Adrenal gland (tissue), 12 donors: Measurements from ENCODE around the gene ASB2. TPM values are rescaled to one million over a fixed set of nuclear protein-coding genes. Genes with fewer than 3 reads are reported as not detected.

Experiments used
- DNase-seq, 7 donors: peaks; one replicate each; pipeline ENCODE4 v3.0.0-alpha.2; 2019 to 2020
- H3K27ac ChIP-seq, 5 donors: fragments of 200-600 bp; sonication (generic) in 4 of 5; 1 replicate in 3 of 5; 2 replicates in 2 of 5; pipeline versions ENCODE4 v1.5.1 to v1.8.0; 2016 to 2020; ENCODE audit warnings: mild to moderate bottlenecking in 1 of 5
- H3K27me3 ChIP-seq: fragments of 200-600 bp; 2 replicates; pipeline ENCODE4 v1.8.0; 2021
- H3K36me3 ChIP-seq, 2 donors: fragments of 200-600 bp; replicated peaks in 1 of 2; 1 replicate in 1 of 2; 2 replicates in 1 of 2; pipeline versions ENCODE4 v1.5.1 to v1.8.0; 2018 to 2022
- H3K4me1 ChIP-seq, 2 donors: fragments of 200-600 bp; replicated peaks in 1 of 2; 1 replicate in 1 of 2; 2 replicates in 1 of 2; pipeline versions ENCODE4 v1.5.1 to v1.8.0; 2018 to 2021
- H3K4me3 ChIP-seq, 4 donors: fragments of 200-600 bp; sonication (generic) in 3 of 4; one replicate each; pipeline ENCODE4 v1.5.1; 2016 to 2018
- H3K9me3 ChIP-seq, 3 donors: fragments of 200-600 bp; sonication (generic) in 1 of 3; replicated peaks in 1 of 3; 1 replicate in 2 of 3; 2 replicates in 1 of 3; pipeline versions ENCODE4 v1.5.1 to v1.8.0; 2016 to 2021
- POLR2A ChIP-seq, 2 donors: fragments of 450-650 bp; IDR thresholded peaks; one replicate each; pipeline ENCODE4 v1.6.1; 2017; ENCODE audit warnings: antibody characterized with exemption in 2 of 2, mild to moderate bottlenecking in 2 of 2, moderate library complexity in 1 of 2
- WGBS, 4 donors: extraction: QIAGEN DNeasy Blood & Tissue Kit in 2 of 4; methylation state at CpG; one replicate each; pipeline versions ENCODE4 v1.1.5 to v1.1.7; 2013 to 2017; 5-methylcytosine and 5-hydroxymethylcytosine counted together
- intact Hi-C, 2 donors: fragments of 100-400 bp; cut with DNase I; formaldehyde crosslinking; loops; one replicate each; pipeline versions ENCODE4 v1.14.1 to v1.15.0; 2022 to 2023
- polyA plus RNA-seq, 3 donors: library from polyadenylated mRNA; stranded (reverse); fragments of 200-250 nt in 2 of 3; fragments of 350-450 nt in 1 of 3; fragmentation: Illumina TruSeq in 1 of 3; extraction: RNeasy Lipid Tissue Mini Kit (QIAGEN cat#74804) in 1 of 3; gene quantifications; one replicate each; pipeline ENCODE4 v1.2.3, GENCODE V29; 2013 to 2014
- total RNA-seq, 9 donors: library from RNA; depleted of rRNA in 4 of 9; stranded (reverse); fragments of >200 nt in 4 of 9; fragments of 120-200 nt in 1 of 9; fragmentation: NEBNext Ultra II Directional in 1 of 9; extraction: Animal tissue kit (Norgen Biotek cat#: 25700) in 1 of 9; gene quantifications; one replicate each; pipeline versions ENCODE4 v1.1.0 to v1.2.4, GENCODE V29; 2013 to 2023
- TF ChIP-seq, protein P1 (sequence below), 6 experiments: fragments of 450-650 bp in 4 of 6; fragments of 200-600 bp in 2 of 6; sonication (generic) in 1 of 6; IDR thresholded peaks; 1 replicate in 5 of 6; 2 replicates in 1 of 6; pipeline versions ENCODE4 v1.5.1 to v1.8.0; 2016 to 2021; ENCODE audit warnings: antibody characterized with exemption in 6 of 6, mild to moderate bottlenecking in 2 of 6, moderate library complexity in 1 of 6
- donor health status: healthy with polysubstance abuse.
- donor health status: Bipolar disorder and iron deficiency.
- donor health status: DM: yes; HTN: yes; CAD: no.
- donor health status: DM: no; HTN: no; CAD: no.
- donor health status: DM: no; HTN: no; CAD: no.
- donor health status: DM: yes; HTN: yes; CAD: no.

The ASB2 gene
- total and polyA plus RNA-seq, 12 donors: 0.19 to 5.9 (median 0.66) TPM; not detected in 1

DNA sequence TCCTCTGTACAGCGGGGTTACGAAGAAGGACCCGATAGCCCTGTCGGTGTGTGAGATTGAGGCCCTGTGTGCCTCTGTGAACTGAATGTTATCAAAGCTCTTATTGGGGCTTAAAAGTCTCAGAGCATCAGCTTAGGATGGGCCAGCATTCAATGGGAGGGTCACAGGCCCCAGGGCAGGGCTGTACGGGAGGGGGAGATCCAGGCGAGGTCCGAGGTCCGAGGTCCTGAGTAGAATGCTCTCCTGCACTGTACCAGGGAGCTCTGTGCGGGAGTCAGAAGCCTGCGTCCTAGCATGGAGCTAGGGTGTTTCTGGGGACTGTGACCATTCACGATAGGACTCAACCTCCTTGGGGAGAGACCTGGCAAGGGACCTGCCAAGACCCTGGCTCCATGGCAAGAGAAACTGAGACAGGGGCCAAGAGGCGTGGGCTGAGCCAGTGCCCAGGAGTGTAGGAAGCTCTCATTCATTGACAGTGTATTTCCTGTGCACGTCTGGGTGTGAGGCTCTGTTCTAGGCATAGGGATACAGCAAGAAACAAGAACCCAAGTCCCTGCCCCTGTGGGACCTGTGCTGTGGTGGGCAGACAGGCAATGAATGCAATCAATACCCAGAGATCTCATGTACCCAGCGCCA, 61.2 kb downstream of the ASB2 start:
- Histone ChIP-seq H3K9me3 (no peaks in the 10 kb centered on the region), H3K4me1 (no peaks in the 10 kb centered on the region), H3K36me3 (no peaks in the 10 kb centered on the region), H3K27me3 (no peaks in the 10 kb centered on the region), H3K27ac (no peak overlapping the region), H3K4me3 (no peak overlapping the region)
- intact Hi-C loops: no loop called here
- DNase-seq: no peak
- 75 to 85% (median 81%) methylated on average over 6 to 14 of the region's 14 CpGs for WGBS, 4 donors
- no peak for TF ChIP-seq POLR2A (IDR thresholded peaks at IDR 0.05)
- TF ChIP-seq, protein P1, sequence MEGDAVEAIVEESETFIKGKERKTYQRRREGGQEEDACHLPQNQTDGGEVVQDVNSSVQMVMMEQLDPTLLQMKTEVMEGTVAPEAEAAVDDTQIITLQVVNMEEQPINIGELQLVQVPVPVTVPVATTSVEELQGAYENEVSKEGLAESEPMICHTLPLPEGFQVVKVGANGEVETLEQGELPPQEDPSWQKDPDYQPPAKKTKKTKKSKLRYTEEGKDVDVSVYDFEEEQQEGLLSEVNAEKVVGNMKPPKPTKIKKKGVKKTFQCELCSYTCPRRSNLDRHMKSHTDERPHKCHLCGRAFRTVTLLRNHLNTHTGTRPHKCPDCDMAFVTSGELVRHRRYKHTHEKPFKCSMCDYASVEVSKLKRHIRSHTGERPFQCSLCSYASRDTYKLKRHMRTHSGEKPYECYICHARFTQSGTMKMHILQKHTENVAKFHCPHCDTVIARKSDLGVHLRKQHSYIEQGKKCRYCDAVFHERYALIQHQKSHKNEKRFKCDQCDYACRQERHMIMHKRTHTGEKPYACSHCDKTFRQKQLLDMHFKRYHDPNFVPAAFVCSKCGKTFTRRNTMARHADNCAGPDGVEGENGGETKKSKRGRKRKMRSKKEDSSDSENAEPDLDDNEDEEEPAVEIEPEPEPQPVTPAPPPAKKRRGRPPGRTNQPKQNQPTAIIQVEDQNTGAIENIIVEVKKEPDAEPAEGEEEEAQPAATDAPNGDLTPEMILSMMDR (IDR thresholded peaks at IDR 0.05): no peak

DNA sequence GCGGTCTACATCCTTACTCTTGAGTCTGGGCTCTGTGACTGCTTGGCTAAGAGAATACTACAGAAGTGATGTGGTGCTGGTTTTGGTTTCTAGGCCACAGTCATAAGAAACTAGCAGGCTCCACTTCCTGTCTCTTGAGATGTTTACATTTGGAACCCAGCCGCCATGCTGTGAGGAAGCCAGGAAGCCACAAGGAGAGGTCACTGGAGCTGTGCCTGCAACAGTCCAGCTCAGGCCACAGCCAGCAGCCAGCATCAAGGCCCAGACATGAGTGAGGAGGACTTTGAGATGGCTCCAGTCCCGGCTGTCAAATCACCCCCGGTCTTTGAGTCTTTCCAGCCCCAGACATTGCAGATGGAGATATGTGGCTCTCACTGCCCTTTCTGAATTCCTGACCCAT, 62.1 kb downstream of the ASB2 start:
- Histone ChIP-seq H3K27ac (no peak overlapping the region), H3K4me3 (no peak overlapping the region), H3K36me3 (no peaks in the 10 kb centered on the region), H3K27me3 (no peaks in the 10 kb centered on the region), H3K4me1 (no peaks in the 10 kb centered on the region), H3K9me3 (no peaks in the 10 kb centered on the region)
- intact Hi-C loops: no loop called here
- TF ChIP-seq, protein P1 (IDR thresholded peaks at IDR 0.05): no peak
- TF ChIP-seq POLR2A (IDR thresholded peaks at IDR 0.05): no peak
- no peak for DNase-seq
- 89 to 97% (median 92%) methylated on average over 2 to 4 of the region's 4 CpGs for WGBS, 4 donors

DNA sequence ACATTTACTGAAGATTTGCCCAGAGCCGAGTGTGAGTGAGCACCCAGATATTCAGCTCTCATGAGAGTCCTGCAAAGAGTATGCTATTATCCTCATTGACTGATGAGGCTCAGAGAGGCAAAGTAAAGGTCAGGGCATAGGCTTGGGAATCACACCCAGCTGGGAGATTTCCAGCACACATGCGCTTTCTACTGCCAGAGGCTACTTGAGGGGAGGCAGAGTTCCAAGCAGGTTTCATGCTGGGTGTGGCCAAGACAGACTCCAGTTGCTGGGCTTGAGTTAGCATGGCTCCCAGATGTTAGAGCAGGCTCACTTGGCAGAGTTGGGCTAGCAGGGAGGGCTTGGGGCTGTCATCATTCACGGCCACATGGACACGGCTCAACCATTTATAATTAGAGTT, 63.6 kb downstream of the ASB2 start:
- Histone ChIP-seq H3K36me3 (no peaks in the 10 kb centered on the region), H3K4me3 (no peak overlapping the region), H3K4me1 (no peaks in the 10 kb centered on the region), H3K9me3 (no peaks in the 10 kb centered on the region), H3K27me3 (no peaks in the 10 kb centered on the region), H3K27ac (no peak overlapping the region)
- intact Hi-C loops: no loop called here
- no peak for DNase-seq
- WGBS, 4 donors: 82 to 92% (median 88%) methylated on average over 3 to 4 of the region's 4 CpGs
- TF ChIP-seq, protein P1 (IDR thresholded peaks at IDR 0.05): no peak
- no peak for TF ChIP-seq POLR2A (IDR thresholded peaks at IDR 0.05)

DNA sequence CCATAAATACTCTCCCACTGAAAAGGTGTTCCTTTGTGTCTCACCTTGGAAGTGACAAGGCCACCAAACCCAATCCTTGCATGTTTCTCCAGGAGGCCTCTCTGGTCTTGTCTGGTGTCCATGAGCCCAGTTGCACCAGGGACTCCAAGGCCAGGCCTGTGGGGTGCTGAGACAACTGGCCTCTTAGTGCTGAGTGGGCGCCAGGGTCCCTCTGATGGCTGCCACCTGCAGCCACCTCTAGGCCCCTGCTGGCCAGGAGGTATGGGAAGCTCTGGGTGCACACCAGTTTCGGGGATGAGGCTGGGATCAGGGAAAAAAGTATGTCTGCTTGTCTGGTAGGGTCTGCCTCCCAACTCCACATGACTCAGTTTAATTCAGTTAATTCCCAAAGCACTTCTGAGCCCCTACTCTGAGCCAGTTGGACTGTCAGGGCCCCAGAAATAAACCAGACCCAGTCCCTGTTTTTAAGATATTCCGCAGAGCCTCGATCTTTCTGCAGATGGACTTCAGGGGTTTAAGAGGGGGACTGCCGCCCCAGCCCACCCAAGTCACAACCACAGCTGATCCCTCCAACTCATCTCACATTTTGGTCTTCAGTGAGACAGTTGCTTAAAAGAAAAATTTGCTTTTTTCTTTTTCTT, 64.3 kb downstream of the ASB2 start:
- 81 to 87% (median 83%) methylated on average over 3 to 5 of the region's 5 CpGs for WGBS, 4 donors
- intact Hi-C loops: no loop called here

More for the DNA sequence above, 64.3 kb downstream of the ASB2 start:
- H3K4me3 ChIP-seq: no peak overlapping the region
- no peaks in the 10 kb centered on the region for H3K36me3 ChIP-seq
- no peaks in the 10 kb centered on the region for H3K27me3 ChIP-seq
- no peaks in the 10 kb centered on the region for H3K9me3 ChIP-seq
- no peak for TF ChIP-seq POLR2A (IDR thresholded peaks at IDR 0.05)
- TF ChIP-seq, protein P1 (IDR thresholded peaks at IDR 0.05): no peak
- H3K4me1 ChIP-seq: no peaks in the 10 kb centered on the region
- no peak overlapping the region for H3K27ac ChIP-seq
- DNase-seq: no peak
